Transverse colon (tissue), 4 donors: ENCODE measurements around the gene PAPPA.

Experiments used
- POLR2AphosphoS5 ChIP-seq, 3 donors: sonication (generic); formaldehyde crosslinking; IDR thresholded peaks; one replicate each; pipeline ENCODE4 v1.6.1; 2016; ENCODE audit warnings: antibody characterized with exemption in 3 of 3
- TF ChIP-seq, protein P1 (sequence below), 5 experiments: fragments of 200-600 bp in 3 of 5; fragments of 450-650 bp in 2 of 5; sonication (generic) in 3 of 5; IDR thresholded peaks; 1 replicate in 2 of 5; 2 replicates in 3 of 5; pipeline ENCODE4 v1.5.1; 2016 to 2017; ENCODE audit warnings: antibody characterized with exemption in 5 of 5, inconsistent platforms in 3 of 5, mild to moderate bottlenecking in 2 of 5, moderate library complexity in 1 of 5

- no peak for TF ChIP-seq POLR2AphosphoS5 (IDR thresholded peaks at IDR 0.05)
- TF ChIP-seq, protein P1, sequence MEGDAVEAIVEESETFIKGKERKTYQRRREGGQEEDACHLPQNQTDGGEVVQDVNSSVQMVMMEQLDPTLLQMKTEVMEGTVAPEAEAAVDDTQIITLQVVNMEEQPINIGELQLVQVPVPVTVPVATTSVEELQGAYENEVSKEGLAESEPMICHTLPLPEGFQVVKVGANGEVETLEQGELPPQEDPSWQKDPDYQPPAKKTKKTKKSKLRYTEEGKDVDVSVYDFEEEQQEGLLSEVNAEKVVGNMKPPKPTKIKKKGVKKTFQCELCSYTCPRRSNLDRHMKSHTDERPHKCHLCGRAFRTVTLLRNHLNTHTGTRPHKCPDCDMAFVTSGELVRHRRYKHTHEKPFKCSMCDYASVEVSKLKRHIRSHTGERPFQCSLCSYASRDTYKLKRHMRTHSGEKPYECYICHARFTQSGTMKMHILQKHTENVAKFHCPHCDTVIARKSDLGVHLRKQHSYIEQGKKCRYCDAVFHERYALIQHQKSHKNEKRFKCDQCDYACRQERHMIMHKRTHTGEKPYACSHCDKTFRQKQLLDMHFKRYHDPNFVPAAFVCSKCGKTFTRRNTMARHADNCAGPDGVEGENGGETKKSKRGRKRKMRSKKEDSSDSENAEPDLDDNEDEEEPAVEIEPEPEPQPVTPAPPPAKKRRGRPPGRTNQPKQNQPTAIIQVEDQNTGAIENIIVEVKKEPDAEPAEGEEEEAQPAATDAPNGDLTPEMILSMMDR (IDR thresholded peaks at IDR 0.05), result no peak
Observed at GRCh38 chr9:116238225-116238624, 84.6 kb downstream of the PAPPA start.
